Spleen (tissue), 11 donors: ENCODE data around the gene DIP2C. TPM values are rescaled to one million over a fixed set of nuclear protein-coding genes. Genes with fewer than 3 reads are reported as not detected.
"Not testable (repeated sequence)": the region's sequence is repeated elsewhere in the genome, so short reads cannot be mapped to it uniquely, and the experiment has no call there.

Experiments used
- DNase-seq: peaks from one replicate; pipeline ENCODE4 v3.0.0-alpha.2; 2020
- H3K27ac ChIP-seq, 8 donors: fragments of 200-600 bp; sonication (generic) in 7 of 8; 1 replicate in 4 of 8; 2 replicates in 4 of 8; pipeline versions ENCODE4 v1.5.0 to v1.8.0; 2016 to 2021; ENCODE audit warnings: inconsistent platforms in 4 of 8, mild to moderate bottlenecking in 4 of 8, moderate library complexity in 1 of 8
- H3K27me3 ChIP-seq, 7 donors: fragments of 200-600 bp; sonication (generic) in 6 of 7; replicated peaks in 1 of 7; 1 replicate in 4 of 7; 2 replicates in 3 of 7; pipeline versions ENCODE4 v1.5.0 to v1.8.0; 2016 to 2021; ENCODE audit warnings: inconsistent platforms in 3 of 7, mild to moderate bottlenecking in 1 of 7
- H3K36me3 ChIP-seq, 6 donors: fragments of 200-600 bp; sonication (generic) in 5 of 6; 1 replicate in 4 of 6; 2 replicates in 2 of 6; pipeline versions ENCODE4 v1.5.0 to v1.8.0; 2016 to 2021; ENCODE audit warnings: inconsistent platforms in 2 of 6
- H3K4me1 ChIP-seq, 6 donors: fragments of 200-600 bp; sonication (generic) in 5 of 6; 1 replicate in 3 of 6; 2 replicates in 3 of 6; pipeline versions ENCODE4 v1.5.0 to v1.8.0; 2016 to 2021; ENCODE audit warnings: inconsistent platforms in 3 of 6
- H3K4me3 ChIP-seq, 8 donors: fragments of 200-600 bp; sonication (generic) in 7 of 8; 1 replicate in 4 of 8; 2 replicates in 4 of 8; pipeline versions ENCODE4 v1.5.0 to v1.8.0; 2016 to 2021; ENCODE audit warnings: inconsistent platforms in 4 of 8, mild to moderate bottlenecking in 4 of 8, moderate library complexity in 2 of 8
- H3K9me3 ChIP-seq, 8 donors: fragments of 200-600 bp; sonication (generic) in 7 of 8; 1 replicate in 4 of 8; 2 replicates in 4 of 8; pipeline versions ENCODE4 v1.5.0 to v1.8.0; 2016 to 2021; ENCODE audit warnings: inconsistent platforms in 4 of 8
- CTCF ChIP-seq, 11 experiments: fragments of 200-600 bp in 7 of 11; fragments of 450-650 bp in 4 of 11; sonication (generic) in 4 of 11; IDR thresholded peaks in 8 of 11; conservative IDR thresholded peaks in 3 of 11; 1 replicate in 7 of 11; 2 replicates in 4 of 11; pipeline versions ENCODE4 v1.4.0 to v1.8.0; 2016 to 2021; ENCODE audit warnings: antibody characterized with exemption in 11 of 11, inconsistent platforms in 4 of 11, mild to moderate bottlenecking in 1 of 11
- POLR2A ChIP-seq, 3 donors: fragments of 450-650 bp; IDR thresholded peaks; one replicate each; pipeline ENCODE4 v1.5.1; 2017; ENCODE audit warnings: antibody characterized with exemption in 3 of 3, mild to moderate bottlenecking in 1 of 3
- POLR2AphosphoS5 ChIP-seq, 3 donors: sonication (generic); formaldehyde crosslinking; IDR thresholded peaks; one replicate each; pipeline ENCODE4 v1.5.1; 2017; ENCODE audit warnings: antibody characterized with exemption in 3 of 3
- WGBS, 5 donors: extraction: QIAGEN DNeasy Blood & Tissue Kit in 3 of 5; methylation state at CpG; one replicate each; pipeline versions ENCODE4 v1.1.5 to v1.1.7; 2013 to 2018; 5-methylcytosine and 5-hydroxymethylcytosine counted together
- intact Hi-C: fragments of 100-400 bp; cut with DNase I; formaldehyde crosslinking; loops from one replicate; pipeline ENCODE4 v1.15.0; 2023; ENCODE audit warnings: low total_unique reads
- polyA plus RNA-seq, 3 donors: library from polyadenylated mRNA; stranded (reverse); fragments of 200-250 nt; gene quantifications; one replicate each; pipeline ENCODE4 v1.2.1, GENCODE V29; 2013
- total RNA-seq, 7 donors: library from RNA; depleted of rRNA in 3 of 7; stranded (reverse); fragments of >200 nt in 3 of 7; fragmentation: NEBNext Ultra II Directional in 4 of 7; extraction: Animal tissue kit (Norgen Biotek cat#: 25700) in 4 of 7; gene quantifications; one replicate each; pipeline versions ENCODE4 v1.1.0 to v1.2.1, GENCODE V29; 2016 to 2021
- donor health status: healthy with polysubstance abuse.
- donor health status: DM: no; HTN: no; CAD: no; lungs with moderate emphysema.
- donor health status: DM: no; HTN: no; CAD: no.
- donor health status: Bipolar disorder and iron deficiency.
- donor health status: healthy.
- donor health status: DM: no; HTN: no; CAD: no.
- donor health status: DM: yes; HTN: yes; CAD: no.

DIP2C gene
- total and polyA plus RNA-seq, 10 donors, result 2.2 to 13.1 (median 9.0) TPM

- no peak for DNase-seq
- TF ChIP-seq POLR2A (IDR thresholded peaks at IDR 0.05), result no peak
- TF ChIP-seq POLR2AphosphoS5 (IDR thresholded peaks at IDR 0.05), result no peak
- TF ChIP-seq CTCF (IDR thresholded peaks at IDR 0.05 in 8 of 11, conservative IDR thresholded peaks at IDR 0.05 in 3 of 11), result no peak
- Histone ChIP-seq H3K9me3 (peaks cover 0 to 24% (median 17%) of the 10 kb centered on the region in 8 donors), H3K4me1 (no peaks in the 10 kb centered on the region), H3K27ac (no peak overlapping the region), H3K27me3 (peaks cover 0 to 4% (median 0%) of the 10 kb centered on the region in 7 donors), H3K4me3 (no peak overlapping the region), H3K36me3 (no peaks in the 10 kb centered on the region)
- 83 to 91% (median 89%) methylated on average over 5 of the region's 5 CpGs for WGBS, 5 donors
- intact Hi-C loops, result no loop called here
These were observed 22.6 kb upstream of the DIP2C start for GRCh38 chr10:712089-712488.

- 76 to 92% (median 81%) methylated on average over 1 of the region's 1 CpG for WGBS, 5 donors
- DNase-seq, result no peak
- Histone ChIP-seq H3K27me3 (peaks cover 0 to 25% (median 0%) of the 10 kb centered on the region in 7 donors), H3K27ac (no peak overlapping the region), H3K4me1 (no peaks in the 10 kb centered on the region), H3K4me3 (no peak overlapping the region), H3K9me3 (peaks cover 0 to 14% (median 2%) of the 10 kb centered on the region in 8 donors), H3K36me3 (no peaks in the 10 kb centered on the region)
- intact Hi-C loops, result no loop called here
- TF ChIP-seq POLR2AphosphoS5 (IDR thresholded peaks at IDR 0.05), result no peak
- TF ChIP-seq CTCF (IDR thresholded peaks at IDR 0.05 in 8 of 11, conservative IDR thresholded peaks at IDR 0.05 in 3 of 11), result no peak
- TF ChIP-seq POLR2A (IDR thresholded peaks at IDR 0.05), result no peak
These were observed 18.4 kb upstream of the DIP2C start for GRCh38 chr10:707861-708260.

- no peak for DNase-seq
- peaks cover 0 to 26% (median 0%) of the 10 kb centered on the region in 7 donors for H3K27me3 ChIP-seq
- TF ChIP-seq CTCF (IDR thresholded peaks at IDR 0.05 in 8 of 11, conservative IDR thresholded peaks at IDR 0.05 in 3 of 11) (no peak), POLR2AphosphoS5 (IDR thresholded peaks at IDR 0.05) (no peak)
- no peak overlapping the region for H3K4me3 ChIP-seq
- 67 to 86% (median 73%) methylated on average over 1 of the region's 1 CpG for WGBS, 5 donors
- H3K36me3 ChIP-seq, result no peaks in the 10 kb centered on the region
- peaks cover 0 to 15% (median 2%) of the 10 kb centered on the region in 8 donors for H3K9me3 ChIP-seq
- intact Hi-C loops, result no loop called here
- H3K4me1 ChIP-seq, result no peaks in the 10 kb centered on the region
- no peak overlapping the region for H3K27ac ChIP-seq
These were observed 18.0 kb upstream of the DIP2C start for GRCh38 chr10:707456-707855.

- intact Hi-C loops, result no loop called here
- no peaks in the 10 kb centered on the region for H3K4me1 ChIP-seq
- H3K36me3 ChIP-seq, result no peaks in the 10 kb centered on the region
- WGBS, 5 donors, result 85 to 100% (median 97%) methylated on average over 1 of the region's 1 CpG
- H3K27ac ChIP-seq, result no peak overlapping the region
- peaks cover 0 to 18% (median 2%) of the 10 kb centered on the region in 8 donors for H3K9me3 ChIP-seq
- H3K27me3 ChIP-seq, result peaks cover 0 to 47% (median 0%) of the 10 kb centered on the region in 7 donors
- no peak overlapping the region for H3K4me3 ChIP-seq
- DNase-seq, result no peak
- TF ChIP-seq POLR2AphosphoS5 (IDR thresholded peaks at IDR 0.05) (no peak), POLR2A (IDR thresholded peaks at IDR 0.05) (no peak), CTCF (IDR thresholded peaks at IDR 0.05 in 8 of 11, conservative IDR thresholded peaks at IDR 0.05 in 3 of 11) (no peak)
These were observed 13.7 kb upstream of the DIP2C start for GRCh38 chr10:703118-703517.

GRCh38 chr10:700183-700582 is 10.7 kb upstream of the DIP2C start:
- Histone ChIP-seq H3K9me3 (peaks cover 0 to 18% (median 2%) of the 10 kb centered on the region in 8 donors), H3K27me3 (peaks cover 0 to 69% (median 0%) of the 10 kb centered on the region in 7 donors)
- H3K4me3 ChIP-seq, DNase-seq, intact Hi-C loops, H3K27ac ChIP-seq, H3K4me1 ChIP-seq, H3K36me3 ChIP-seq: not testable (repeated sequence)
- 89 to 97% (median 93%) methylated on average over 6 of the region's 6 CpGs for WGBS, 5 donors
